ENCODE results near the gene PLCB2.

PLCB2 gene

DNA sequence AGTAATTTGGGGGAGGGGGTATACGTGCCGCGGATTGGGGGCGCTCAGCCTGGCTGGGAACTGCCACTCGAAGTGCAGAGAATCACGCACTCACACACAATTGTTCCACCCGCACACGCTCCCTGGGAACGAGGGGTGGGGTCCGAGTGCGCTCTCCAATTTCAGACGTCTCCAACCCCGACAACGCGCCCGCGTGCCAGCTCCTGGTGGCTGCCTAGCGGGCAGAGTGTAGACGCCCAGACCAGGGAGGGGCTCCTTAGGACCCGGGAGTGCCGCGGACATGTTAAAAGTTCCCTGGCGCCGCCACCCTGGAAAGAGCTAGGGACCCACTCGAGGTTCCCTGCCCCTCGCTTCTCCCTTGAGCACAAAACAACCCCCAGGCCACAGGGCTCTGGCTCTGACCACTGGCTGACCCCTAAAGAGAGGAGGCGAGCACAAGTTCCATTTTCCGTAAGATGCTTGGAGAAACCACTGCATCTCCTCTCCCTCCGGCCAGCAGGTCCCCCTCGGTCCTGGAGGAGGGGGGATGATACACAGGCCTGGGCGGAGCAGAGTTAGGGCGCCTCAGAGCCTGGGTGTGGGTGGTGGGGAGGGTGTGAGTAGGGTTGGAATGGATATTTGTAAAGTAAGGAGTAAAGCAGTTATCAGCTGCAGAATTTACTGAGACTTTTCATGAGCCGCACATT, 24.0 kb downstream of the PLCB2 start:
- no peak for DNase-seq

DNA sequence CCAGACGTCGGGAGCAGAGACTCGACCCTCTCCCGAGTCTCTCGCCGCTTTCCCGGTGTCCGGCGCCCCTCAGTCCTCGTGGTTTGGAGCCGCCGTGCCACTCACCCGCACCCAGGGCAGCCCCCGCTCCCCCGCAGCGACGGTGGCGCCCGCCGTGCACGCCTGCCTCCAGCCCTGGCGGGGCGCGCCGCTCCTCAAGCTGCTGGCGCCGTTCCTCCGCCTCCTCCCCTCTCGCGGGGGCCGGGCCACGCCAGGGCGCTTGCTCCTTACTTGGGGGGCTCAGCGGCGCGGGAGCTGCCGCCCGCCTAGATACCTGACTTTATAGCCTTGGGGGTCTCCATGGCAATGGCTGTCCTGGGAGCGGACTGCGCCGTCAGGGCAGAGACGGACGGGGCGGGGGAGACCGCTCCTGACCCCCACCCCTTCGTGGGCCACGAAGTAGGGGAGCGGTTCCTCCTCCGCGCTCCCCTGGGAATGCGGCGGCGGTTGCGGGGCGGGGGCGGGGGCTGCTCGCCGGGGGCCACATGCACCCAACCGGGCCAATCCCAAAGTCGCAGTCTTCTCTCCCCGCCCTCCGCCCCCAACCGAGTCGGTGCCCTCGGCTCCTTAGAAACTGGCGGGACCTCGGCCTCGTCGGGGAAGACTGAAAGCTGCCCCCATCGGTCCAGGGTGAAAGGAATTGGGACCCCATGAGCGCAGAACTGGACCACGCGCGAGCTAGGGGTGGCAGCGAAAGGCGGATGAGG, 24.7 kb downstream of the PLCB2 start, which contains the start of gene ANKRD63:
TSS of gene ANKRD63 (minus strand) at position 196 of the 746 bp plus-strand sequence. CDS start 478 bp downstream, outside the sequence.
- no peak for DNase-seq

DNA sequence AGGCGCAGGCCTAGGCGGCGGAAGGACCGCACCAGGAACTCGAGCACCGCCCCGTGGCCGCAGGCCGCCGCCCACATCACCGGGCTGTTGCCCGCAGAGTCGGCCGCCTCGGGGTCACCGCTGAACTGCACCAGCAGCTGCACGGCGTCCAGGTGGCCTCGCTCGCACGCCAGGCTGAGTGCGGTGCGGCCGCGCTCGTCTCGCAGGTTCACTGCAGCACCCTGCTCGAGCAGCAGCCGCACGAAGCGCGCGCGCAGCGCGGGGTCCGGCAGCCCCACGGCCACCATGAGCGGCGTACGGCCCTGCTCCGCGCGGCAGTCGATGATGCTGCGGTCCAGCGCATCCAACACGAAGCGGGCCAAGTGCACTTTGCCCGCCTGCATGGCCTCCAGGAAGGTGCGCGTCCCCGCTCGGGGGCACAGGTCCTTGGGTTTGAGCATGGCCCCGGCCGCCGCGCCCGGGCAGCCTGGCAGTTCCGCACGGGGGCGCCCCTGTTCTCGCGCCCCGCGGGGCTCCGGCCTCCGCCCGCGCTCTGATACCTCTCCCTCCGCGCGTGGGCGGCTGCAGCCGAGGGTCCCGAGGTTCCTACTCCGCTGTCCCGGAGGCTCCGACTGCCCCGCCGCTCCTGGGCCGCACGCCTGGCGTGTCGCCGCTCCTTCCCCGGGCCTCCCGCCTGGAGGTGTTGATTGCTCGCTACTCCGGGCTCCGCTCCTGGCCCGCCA, 25.4 kb downstream of the PLCB2 start:
- no peak for DNase-seq

DNA sequence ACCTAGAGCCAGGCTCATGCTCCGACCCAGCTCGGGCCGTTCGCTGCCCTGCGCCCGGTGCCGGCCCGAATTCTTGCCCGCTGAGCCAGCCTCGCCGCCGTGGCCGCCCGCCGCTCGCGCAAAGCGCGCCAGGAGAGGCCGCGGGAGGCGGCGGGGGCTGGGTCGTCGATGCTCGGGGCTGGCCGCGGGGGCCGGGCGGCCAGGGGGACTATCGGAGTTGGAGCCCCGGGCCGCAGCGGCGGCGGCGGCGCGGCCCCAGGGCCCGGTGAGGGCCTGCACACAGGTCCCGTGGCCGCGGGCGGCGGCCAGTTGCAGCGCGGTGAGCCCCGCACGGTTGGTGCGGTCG, 26.0 kb downstream of the PLCB2 start:
- DNase-seq: no peak

DNA sequence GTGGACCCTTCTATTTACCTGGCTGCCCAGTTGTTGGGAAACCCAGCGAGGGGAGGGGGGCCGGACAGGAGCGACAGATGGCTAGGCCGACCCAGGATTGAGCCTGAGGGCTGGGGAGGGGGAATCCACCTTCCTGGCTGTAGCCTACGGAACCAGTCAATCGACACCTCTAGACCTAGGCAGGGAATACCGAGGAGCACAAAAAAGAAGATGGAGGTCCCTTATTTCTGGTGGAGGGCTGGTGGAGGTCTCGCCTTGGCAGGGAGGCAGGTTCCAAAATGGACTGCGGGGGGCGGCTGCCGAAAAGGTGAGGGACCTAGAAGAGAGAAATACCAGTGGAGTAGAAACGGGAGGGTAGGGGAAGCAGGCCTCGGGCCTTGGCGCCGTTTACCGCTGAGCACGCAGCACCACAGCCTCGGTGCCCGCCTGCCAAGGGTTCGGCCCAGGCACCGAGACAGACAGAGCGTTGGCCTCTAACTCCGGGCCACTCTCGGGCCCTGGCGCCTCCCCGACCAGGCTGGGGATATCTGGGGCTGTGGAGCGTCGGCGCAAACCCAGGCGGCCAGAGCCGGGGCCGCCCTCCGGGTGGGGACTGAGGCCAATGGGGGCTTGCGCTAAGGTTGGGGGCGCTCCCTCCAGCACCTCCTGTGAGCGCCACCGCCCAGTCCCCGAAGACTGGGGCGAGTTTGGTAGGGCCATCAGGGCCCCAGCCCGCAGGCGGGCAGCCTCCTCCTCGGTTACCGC, 26.5 kb downstream of the PLCB2 start:
- DNase-seq: no peak

DNA sequence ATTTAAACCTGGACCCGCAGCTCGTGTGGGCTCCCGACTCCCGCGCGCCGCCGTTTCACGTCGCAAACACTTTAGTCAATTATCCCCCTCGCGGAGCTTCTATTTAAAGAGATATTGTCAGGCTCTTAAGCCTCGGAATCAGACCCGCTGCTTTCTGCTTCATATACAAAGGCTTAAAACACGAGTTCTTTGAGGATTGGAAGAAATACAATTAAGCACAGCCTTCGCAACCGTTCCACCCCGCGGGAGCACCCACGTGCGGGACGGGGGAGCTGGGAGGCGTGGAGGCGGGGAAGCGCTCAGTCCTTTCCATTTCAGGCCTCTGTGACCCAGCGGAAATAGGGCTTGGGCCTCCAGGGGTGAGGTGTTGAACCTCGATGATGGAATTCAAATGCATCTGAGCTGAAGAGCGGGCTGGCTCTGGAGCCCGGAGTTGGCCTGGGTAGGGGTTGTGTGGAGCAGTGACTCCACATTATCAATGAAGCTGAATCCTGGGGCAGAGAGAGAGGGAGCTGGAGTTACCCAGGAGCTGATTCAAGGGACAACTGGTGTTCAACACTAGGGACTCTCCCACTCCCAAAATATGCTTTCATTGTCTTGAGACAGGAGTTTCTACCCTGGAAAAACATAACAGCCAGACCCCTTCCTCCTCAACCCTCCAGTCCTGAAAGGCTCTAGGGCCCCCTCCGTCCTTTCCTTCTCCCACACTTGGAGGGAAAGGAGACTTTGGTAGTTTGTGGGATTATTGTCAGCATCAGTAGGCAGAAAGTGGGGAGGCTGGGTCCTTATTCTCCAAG, 27.3 kb downstream of the PLCB2 start:
- DNase-seq: no peak

DNA sequence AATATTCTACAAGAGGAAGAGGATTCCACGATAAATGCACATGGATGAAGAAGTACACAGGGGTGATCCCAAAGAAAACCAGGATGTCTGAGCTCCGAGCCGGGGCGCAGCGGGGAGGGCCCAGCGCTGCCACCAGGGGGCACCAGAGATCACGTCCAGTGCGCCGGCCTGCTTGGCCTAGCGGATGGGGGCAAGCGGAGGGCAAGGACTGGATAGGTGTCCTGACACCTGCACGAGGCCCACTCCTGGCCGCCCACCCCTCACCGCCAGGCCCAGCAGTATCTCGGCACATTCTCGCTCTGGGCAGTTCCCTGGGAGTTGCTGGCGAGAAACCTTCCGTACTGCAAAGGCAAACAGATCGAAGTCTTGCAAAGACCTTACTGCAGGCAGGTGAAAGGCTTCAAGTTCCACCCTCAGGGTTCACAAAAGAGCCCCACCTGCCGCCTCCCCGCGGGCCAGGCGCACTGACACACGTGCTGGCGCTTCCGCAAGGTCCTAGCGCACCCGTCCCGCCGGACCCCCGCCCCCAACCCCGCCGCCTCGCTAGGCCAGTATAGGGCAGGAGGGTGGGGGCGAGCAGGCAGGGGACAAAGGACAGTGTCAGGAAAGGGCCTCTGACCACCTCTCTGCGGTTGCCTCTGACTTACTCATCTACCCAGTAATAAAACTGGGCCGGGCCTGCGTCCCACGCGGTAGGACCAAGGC, 28.1 kb downstream of the PLCB2 start:
- peak in 1 of 2 experiments; percentile 36 for DNase-seq

DNA sequence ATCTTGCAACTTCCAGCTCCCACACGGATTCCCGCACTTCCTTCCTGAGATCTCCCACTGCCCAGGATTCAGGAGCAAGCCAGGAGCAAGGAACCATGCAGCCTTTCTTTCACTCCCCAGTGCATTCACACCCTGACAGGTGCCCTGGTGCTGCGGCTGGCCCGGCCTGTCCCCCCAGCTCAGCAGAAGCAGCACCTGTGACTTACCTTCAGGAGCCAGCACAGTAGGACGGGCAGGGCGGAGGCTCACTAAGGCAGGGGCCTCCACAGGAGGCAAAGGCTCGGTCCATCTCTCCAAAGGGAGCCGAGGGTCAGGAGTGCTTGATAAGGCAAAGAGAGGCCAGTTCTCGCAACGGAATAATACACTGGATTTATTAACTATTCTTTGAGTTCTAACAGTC, 29.7 kb downstream of the PLCB2 start:
- no peak for DNase-seq

DNA sequence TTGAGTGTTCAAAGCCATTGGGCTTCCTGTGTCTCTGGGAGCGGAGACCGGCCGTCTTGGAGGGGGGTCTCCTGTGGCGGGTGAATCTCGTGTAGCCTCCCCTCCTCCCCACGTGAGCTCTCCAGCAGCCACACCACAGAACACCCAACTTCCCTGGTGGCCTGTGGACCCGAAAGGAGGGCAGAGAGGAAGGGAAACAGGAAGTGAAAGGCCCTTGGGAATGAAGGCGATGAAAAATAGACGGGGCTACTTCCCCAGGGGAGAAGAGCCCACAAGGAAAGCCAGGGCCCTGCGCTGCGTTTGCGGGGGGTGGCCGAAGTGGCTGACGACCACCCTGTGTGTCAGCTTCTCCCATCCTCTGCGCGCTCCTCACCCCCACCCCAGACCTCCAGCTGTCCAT, 30.3 kb downstream of the PLCB2 start:
- DNase-seq: no peak

DNA sequence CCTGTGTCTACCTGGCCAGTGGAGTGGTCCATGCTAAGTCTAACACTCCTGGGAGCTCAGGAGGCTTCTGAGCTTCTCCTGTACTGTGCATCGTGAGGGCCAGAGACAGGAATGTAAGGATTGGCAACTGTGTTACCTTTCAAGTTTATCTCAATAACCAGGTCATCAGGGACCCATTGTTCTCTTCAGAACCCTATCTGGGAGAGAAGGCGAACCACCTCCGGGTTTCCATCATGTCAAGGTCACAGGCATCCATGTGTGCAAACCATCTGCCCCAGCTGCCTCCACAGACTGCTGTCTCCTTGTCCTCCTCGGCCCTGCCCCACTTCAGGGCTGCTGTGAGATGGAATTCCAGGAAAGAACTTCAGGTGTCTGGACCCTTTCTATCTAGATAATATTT, 30.8 kb downstream of the PLCB2 start:
- DNase-seq: no peak

DNA sequence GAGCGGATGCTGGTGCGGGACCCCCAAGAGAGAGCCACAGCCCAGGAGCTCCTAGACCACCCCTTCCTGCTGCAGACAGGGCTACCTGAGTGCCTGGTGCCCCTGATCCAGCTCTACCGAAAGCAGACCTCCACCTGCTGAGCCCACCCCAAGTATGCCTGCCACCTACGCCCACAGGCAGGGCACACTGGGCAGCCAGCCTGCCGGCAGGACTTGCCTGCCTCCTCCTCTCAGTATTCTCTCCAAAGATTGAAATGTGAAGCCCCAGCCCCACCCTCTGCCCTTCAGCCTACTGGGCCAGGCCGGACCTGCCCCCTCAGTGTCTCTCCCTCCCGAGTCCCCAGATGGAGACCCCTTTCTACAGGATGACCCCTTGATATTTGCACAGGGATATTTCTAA, 31.8 kb downstream of the PLCB2 start:
- DNase-seq: no peak

DNA sequence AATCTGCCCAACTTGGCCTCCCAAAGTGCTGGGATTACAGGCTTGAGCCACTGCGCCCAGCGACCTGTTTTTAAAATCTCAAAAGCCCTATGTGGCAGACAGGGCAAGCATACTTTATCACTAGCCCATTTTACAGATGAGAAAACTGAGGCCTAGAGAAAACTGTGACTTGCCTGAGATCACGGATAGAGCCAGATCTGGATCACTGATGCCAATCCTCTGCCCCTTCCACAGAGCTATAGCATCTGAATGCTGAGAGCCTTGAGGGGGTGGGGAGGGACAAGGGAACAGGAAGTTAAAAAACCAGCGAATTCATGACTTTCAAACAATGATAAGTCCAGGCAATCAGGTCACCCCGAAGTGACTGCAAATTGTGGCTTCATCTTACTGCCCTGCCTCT, 32.2 kb downstream of the PLCB2 start:
- no peak for DNase-seq

DNA sequence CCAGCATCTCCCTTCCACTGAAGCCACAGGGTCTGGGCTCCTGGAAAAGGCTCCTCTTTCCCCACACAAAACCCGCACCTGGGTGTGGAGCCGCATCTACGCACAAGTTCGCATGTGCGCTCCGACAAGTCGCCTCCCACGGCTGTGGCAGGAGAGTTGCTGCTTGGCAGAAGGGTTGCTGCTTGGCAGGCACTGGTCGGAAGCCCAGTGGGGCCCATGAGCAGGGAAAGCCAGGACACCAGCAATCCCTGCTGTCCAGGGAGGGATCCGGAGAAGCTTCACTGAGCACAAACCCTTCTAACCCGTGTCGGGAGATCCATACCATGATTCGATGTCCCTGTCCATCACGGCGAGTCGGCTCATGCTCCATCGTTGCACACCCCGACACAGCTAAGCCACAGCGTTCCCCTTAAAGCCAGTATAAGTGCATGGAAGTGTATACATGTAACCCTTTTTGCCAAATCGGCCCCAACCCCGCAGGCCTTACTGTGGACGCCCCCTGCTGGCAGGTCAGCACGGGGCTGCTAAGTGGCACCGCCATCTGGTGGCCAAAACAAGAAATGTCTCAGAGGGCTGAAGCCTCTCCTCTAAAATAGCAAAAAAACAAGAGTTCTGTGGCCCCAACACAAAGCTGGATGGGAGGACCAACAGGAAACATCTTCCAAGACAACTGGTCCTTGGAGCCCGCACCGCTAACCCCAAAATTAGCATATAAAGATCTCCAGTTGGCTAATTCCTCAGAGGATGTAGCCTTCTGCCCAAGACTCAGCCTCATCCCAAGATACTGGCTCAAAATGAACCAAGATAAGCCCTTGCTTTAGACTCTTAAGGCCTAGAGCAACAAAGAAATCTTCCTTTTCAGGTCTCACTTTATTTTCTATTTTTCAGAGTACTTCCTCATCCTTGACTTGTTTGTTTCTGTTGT, 33.1 kb downstream of the PLCB2 start:
- peak; percentile 18 to 37 for DNase-seq

DNA sequence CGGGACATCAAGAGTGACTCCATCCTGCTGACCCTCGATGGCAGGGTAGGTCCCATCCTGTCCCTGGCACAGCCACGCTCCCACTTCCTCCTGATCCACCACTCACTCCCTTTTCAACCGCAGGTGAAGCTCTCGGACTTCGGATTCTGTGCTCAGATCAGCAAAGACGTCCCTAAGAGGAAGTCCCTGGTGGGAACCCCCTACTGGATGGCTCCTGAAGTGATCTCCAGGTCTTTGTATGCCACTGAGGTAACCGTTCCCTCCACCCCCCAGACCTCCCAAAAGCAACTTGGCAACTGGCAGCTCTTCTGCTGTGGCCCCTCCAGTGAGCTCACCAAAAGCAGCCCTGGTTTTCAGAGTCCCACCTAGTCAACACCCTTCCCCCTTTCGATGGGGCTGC, 34.3 kb downstream of the PLCB2 start:
- DNase-seq: no peak

DNA sequence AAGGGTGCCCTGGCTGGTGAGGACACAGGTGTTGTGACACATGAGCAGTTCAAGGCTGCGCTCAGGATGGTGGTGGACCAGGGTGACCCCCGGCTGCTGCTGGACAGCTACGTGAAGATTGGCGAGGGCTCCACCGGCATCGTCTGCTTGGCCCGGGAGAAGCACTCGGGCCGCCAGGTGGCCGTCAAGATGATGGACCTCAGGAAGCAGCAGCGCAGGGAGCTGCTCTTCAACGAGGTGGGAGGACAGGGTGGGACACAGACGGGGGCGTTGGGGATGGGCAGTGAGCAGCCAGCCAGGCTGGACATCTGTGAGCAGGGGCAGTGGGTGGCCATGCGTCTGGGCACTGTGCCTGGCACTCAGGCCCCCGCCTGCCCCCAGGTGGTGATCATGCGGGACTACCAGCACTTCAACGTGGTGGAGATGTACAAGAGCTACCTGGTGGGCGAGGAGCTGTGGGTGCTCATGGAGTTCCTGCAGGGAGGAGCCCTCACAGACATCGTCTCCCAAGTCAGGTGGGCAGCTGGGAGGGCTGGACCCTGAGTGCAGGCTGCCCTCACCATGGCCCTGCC, 35.2 kb downstream of the PLCB2 start:
- DNase-seq: no peak

DNA sequence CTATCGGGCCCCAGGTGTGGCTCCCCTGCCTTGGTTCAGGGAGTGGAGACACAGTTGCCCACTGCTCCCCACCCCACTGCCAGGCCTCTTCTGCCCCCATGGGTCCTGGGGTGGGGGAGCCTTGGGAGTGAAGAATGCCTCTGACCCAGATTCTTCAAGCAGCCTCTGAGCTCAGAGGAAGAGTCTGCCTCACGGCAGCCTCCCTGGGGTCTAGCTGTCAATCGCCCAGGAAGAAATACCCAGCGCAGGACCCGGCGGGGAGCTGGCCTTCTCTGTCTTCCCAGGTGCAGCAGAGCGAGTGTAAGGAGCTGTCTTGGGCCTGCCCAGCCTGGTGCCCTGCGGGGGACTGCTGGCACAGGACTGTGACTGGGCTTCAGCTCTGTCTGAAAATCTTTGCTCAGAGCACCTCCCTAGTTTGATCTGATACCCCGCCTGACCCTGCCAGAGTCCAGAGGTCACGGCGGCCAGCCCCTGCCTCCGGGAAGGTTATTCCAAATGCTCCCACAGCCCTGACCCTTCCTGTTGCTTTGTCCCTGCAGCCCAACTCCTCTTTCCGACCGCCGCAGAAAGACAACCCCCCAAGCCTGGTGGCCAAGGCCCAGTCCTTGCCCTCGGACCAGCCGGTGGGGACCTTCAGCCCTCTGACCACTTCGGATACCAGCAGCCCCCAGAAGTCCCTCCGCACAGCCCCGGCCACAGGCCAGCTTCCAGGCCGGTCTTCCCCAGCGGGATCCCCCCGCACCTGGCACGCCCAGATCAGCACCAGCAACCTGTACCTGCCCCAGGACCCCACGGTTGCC, 35.9 kb downstream of the PLCB2 start:
- DNase-seq: no peak

DNA sequence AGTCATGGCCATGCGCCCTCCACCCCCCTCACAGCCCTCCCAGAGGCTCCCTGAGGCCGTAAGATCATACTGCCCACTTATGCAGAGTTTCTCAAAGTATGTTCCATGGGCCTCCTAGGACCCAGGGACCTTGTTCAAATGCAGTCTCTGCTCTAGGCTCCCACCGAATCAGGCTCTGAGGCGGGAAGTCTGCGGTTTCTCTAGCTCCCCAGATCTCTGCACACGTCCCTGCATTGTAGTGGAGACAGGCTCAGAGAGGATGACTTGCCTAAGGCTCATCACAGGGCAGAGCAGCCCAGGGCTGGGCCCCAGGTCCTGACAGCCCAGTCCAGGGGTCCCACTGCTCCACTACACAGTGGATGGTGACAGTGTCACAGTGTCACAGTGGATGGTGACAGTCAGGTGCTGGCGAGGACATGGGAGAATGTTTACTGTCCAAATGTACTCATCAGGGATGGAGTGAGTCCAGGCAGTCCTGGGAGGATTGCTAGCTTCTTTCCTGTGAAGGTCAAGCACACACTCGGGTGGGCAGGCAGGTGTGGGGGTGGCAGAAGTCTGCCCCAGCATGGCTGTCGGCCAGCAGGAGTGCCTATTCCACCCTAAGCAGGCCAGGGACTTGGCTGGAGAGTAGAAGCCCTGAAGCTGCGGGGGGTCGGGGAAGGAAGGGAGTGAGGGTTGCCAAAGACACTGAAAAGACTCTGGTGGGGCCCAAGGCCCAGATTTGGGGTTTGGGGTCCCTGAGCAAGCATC, 37.3 kb downstream of the PLCB2 start:
- DNase-seq: no peak

DNA sequence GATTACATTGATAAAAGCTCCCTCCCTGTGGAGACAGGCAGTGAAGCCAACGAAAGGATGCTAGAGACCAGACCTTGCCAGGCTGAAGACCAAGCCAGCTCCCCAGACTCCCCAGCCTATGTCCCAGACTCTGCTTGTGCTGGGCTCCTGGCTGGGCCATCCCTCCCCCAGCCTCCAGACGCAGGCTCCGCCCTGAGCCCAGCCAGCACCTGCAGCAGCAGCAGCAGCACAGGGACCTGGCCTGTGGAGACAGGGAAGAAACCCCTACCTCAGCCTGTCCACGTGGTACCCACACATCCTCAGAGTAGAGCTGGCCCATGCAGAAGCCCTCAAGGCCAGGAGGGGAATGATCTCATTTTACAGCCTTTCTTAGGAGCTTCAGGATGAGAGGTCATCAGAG, 38.1 kb downstream of the PLCB2 start:
- no peak for DNase-seq

DNA sequence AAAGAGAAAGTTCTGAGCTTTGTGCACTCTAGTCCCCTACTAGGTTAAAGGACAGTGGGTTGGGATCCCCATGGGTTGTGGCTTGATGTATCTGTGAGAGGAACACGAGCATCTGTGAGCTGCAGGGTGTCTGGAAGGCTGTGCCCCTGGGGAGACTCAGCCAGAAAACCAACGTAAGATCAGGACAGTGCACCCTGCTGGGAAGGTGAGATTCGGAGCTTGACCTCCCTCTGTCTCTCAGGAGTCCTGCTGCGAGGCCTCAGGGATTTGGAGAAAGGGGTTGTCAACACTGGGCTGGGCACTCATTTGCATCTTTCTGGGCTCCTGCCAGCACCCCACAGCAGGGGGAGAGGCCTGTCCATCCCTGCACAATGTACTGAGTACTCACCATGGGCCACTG, 40.1 kb downstream of the PLCB2 start:
- no peak for DNase-seq

Data from NCI-H187 (cell line).